SK-N-SH (cell line): ENCODE results near the gene ARHGAP21.

Experiments used
- MXI1 ChIP-seq: IDR thresholded peaks from 2 replicates; pipeline ENCODE4 v1.6.1; 2012; ENCODE audit warnings: mild to moderate bottlenecking, low read depth, low read length, improper control_type of control experiment
- TAF1 ChIP-seq: IDR thresholded peaks from 2 replicates; pipeline ENCODE4 v1.6.1; 2012; ENCODE audit warnings: low read depth, mild to moderate bottlenecking, low read length, moderate library complexity, borderline replicate concordance
- TF ChIP-seq, protein P1 (sequence below): fragments of 200-600 bp; sonication (generic); IDR thresholded peaks from 2 replicates; pipeline ENCODE4 v1.6.1; 2017; ENCODE audit warnings: antibody characterized with exemption, mild to moderate bottlenecking, moderate library complexity

- TF ChIP-seq TAF1 (no peak), MXI1 (no peak)
- TF ChIP-seq, protein P1, sequence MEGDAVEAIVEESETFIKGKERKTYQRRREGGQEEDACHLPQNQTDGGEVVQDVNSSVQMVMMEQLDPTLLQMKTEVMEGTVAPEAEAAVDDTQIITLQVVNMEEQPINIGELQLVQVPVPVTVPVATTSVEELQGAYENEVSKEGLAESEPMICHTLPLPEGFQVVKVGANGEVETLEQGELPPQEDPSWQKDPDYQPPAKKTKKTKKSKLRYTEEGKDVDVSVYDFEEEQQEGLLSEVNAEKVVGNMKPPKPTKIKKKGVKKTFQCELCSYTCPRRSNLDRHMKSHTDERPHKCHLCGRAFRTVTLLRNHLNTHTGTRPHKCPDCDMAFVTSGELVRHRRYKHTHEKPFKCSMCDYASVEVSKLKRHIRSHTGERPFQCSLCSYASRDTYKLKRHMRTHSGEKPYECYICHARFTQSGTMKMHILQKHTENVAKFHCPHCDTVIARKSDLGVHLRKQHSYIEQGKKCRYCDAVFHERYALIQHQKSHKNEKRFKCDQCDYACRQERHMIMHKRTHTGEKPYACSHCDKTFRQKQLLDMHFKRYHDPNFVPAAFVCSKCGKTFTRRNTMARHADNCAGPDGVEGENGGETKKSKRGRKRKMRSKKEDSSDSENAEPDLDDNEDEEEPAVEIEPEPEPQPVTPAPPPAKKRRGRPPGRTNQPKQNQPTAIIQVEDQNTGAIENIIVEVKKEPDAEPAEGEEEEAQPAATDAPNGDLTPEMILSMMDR: no peak
These were observed 189.7 kb downstream of the ARHGAP21 start for GRCh38 chr10:24533981-24534380.
